GM10248 (cell line): Measurements from ENCODE around the gene HPSE2.

ENCODE experiments used
- CTCF ChIA-PET: fragments of 300-600 bp; sonication (Branson Sonifier 250); formaldehyde crosslinking; extraction: SDS; loops from one replicate; lab custom pipeline; 2021; ENCODE audit warnings: antibody characterized with exemption; lab: Yijun Ruan, JAX
- POLR2A ChIA-PET: fragments of 350-650 bp; sonication (Branson Sonifier 250); formaldehyde crosslinking; extraction: SDS; loops from one replicate; lab custom pipeline; 2020; ENCODE audit warnings: antibody characterized with exemption; lab: Yijun Ruan, JAX
- DNase-seq: peaks from one replicate; pipeline ENCODE4 v3.0.0; 2012; ENCODE audit errors: extremely low spot score
- TF ChIP-seq, protein P1 (sequence below): IDR thresholded peaks from 2 replicates; pipeline ENCODE4 v1.5.1; 2012; ENCODE audit warnings: mild to moderate bottlenecking, low read depth; ENCODE audit errors: extremely low read depth, missing control alignments, control extremely low read depth

The HPSE2 gene

DNA sequence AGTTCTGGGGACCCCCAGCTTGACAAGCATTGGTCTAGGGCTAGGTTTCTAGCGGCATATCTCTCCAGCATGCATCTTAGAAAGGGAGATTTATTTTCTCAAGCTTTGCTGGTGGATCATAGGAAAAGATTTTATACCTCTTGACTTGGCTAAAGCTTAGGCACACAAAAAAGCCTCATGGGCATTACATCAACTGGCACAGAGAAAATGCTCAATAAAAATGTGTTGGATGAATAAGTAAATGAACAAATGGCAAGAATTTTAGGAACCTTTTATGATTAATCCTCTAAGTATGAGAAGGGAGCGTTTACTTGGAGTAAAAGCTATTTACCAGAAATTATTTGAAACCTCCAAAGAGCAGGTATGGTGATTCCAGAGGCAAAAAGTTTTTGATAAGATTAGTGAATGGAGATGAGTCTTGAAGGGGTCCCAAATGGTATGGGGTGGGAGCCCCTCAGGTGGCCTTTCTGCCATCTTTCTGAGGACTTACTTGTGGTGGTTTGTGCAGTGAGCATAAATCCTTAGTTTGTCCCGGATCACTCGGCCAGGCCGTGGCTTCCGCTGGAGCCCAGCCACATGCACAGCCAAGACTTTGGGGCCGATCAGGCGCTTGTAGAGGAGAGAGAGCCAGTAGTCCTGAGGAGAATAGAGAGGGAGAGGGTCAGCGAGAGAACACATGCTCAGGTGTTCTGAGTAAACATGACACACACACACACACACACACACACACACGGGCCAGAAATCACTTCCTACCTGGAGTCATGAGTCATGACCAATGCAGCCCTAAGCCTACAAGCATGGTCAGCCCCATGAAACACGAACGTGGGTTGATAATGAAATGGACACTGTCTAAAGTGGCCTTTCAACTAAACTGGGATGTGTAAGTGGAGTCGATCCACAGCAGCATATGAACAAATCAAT lies 745.8 kb downstream of the HPSE2 start:
- DNase-seq = no peak
- TF ChIP-seq, protein P1, sequence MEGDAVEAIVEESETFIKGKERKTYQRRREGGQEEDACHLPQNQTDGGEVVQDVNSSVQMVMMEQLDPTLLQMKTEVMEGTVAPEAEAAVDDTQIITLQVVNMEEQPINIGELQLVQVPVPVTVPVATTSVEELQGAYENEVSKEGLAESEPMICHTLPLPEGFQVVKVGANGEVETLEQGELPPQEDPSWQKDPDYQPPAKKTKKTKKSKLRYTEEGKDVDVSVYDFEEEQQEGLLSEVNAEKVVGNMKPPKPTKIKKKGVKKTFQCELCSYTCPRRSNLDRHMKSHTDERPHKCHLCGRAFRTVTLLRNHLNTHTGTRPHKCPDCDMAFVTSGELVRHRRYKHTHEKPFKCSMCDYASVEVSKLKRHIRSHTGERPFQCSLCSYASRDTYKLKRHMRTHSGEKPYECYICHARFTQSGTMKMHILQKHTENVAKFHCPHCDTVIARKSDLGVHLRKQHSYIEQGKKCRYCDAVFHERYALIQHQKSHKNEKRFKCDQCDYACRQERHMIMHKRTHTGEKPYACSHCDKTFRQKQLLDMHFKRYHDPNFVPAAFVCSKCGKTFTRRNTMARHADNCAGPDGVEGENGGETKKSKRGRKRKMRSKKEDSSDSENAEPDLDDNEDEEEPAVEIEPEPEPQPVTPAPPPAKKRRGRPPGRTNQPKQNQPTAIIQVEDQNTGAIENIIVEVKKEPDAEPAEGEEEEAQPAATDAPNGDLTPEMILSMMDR = no peak
- ChIA-PET CTCF (interaction anchor here (1.0 to 2.6 kb wide), 4 partner anchors 21 to 186 kb away, joined by 3 to 10 read pairs (median 4); no protein-coding TSS in a partner anchor), POLR2A (no interaction called here)

DNA sequence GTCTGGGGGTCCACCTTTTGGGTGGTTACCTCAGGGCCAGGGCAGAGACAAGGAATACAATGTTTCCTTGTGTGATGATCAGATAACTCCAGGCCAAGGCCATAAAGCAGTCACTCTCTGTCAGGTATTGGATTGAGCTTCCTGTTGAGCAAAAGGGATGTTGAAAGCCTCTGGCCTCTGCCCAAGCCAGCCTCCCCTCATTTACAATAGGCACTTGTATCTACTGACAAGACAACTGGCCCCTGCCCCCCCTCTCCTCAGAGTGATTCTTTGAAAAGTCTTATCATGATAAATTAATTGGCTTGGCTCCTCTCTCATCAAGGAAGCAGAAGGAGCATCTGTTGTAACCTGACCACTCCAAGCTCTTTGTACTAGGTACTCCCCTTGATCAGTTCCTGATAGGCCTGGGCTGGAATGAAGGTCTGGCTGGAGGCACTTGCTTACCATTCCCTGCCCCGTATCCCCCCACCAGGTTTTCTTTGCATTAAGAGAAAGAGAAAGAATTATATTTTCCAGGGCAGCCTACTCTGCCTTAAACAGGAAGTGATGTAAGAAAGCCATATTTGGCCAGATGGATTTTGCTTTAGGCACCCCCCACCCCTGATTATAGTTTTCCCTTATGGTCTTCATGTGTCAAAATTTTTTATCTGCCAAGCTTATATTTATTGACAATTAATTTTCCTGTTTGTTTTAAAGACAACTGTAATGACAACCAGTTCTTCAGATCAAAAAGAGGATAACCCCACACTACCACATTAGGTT lies 746.8 kb downstream of the HPSE2 start:
- ChIA-PET POLR2A (no interaction called here), CTCF (interaction anchor here (0.8 to 2.6 kb wide), 6 partner anchors 9 to 187 kb away, joined by 3 to 10 read pairs (median 3); no protein-coding TSS in a partner anchor)
- no peak for DNase-seq
- TF ChIP-seq, protein P1 = no peak

DNA sequence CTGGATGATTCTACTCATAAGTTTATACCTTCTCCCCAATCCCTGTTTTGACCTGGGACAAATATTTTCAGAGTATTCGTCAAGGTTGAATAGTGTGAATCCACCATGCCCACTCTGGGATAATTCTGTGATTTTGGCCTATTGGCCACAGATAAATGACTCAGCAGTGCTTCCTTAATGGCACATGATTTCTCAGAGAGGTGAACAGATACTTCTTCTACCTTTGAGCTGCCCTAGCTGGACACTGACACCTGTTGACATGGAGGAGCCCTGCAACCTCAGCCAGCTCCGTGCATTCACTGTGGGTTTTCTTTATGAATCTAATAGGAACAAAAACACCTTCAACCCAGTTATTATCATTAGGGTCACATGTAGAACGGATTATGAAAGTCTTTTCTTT lies 748.0 kb downstream of the HPSE2 start:
- ChIA-PET CTCF (interaction anchor here (0.8 to 2.6 kb wide), 3 partner anchors 8 to 20 kb away, joined by 3 to 10 read pairs (median 3); no protein-coding TSS in a partner anchor), POLR2A (no interaction called here)
- TF ChIP-seq, protein P1 = no peak
- no peak for DNase-seq

DNA sequence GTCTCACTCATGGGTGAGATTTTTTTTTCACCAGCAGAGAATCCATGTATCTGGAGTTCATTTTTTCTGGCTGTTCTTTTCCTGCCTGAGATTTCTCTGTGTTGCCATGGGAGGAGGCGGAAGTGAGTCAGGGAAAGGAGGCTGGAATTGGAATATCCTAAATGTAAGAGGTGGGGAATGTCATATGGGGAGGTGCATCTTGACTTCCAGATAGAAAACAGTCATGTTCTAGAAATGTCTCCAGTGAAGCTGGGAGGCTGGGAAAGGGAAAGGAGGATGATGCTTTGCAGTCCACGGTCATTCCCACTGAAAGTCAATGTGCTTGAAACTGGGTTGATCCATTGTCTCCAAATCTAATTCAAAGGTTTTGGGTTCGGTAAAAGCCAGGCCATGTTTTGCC lies 749.2 kb downstream of the HPSE2 start:
- CTCF ChIA-PET = no interaction called here
- TF ChIP-seq, protein P1 = no peak
- POLR2A ChIA-PET = no interaction called here
- DNase-seq = no peak

DNA sequence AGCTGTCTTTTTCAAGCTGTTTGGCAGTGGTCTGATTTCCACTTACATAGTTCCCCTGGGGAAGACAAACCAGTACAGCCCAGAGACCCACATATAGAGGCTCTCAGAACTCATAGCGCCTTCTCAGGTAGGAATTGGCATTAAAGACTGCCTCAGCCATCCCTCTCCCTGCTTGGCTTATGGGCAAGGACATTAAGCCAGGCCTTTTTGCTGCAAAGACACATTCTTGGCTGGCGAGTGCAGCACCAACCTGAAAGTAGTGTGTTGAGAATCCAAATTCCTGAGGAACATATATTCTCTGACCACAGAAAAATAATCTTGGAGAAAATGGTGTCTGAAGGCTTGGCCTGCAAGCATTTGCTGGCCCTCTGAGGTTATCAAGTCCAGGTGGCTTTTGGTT lies 749.7 kb downstream of the HPSE2 start:
- TF ChIP-seq, protein P1 = no peak
- POLR2A ChIA-PET = no interaction called here
- no peak for DNase-seq
- CTCF ChIA-PET = interaction anchor here (1.0 to 1.4 kb wide), 3 partner anchors 18 to 19 kb away, joined by 3 to 6 read pairs (median 3); no protein-coding TSS in a partner anchor

DNA sequence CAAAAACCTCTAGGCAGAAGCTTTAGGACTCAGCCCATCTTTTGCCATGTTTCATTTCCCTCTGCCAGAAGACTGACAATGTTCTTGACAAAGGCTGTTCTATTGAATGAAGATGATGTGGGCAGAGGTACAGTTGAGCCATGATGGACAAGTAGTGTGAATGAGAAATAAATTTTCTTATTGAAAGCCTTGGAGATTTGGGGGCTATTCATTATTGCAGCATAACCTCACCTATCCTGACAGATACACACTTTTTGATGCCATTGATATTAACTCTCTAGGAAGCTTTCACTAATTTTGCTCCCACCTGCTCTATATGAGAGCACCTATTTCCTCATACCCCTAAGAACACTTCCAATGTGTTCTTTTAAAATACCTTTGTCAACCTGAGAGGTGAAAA lies 752.0 kb downstream of the HPSE2 start:
- POLR2A ChIA-PET = no interaction called here
- TF ChIP-seq, protein P1 = no peak
- CTCF ChIA-PET = no interaction called here

More for the DNA sequence above, 752.0 kb downstream of the HPSE2 start:
- DNase-seq = no peak
